GM12878 (cell line): Measurements from ENCODE around the gene SP4. TPM values are rescaled to one million over a fixed set of nuclear protein-coding genes. Genes with fewer than 3 reads are reported as not detected.

Source experiments
- ATAC-seq: fragments of 200-7000 bp; cut with Tn5 transposase; 3 replicates; pipeline ENCODE4 v1.9.1; 2020; ENCODE audit warnings: mild to moderate bottlenecking, moderate library complexity
- BruUV-seq: library from RNA; stranded (reverse); fragments of 400-500 nt; replicated peaks from 2 replicates; lab custom pipeline; 2021; lab: Mats Ljungman, UMichigan
- CTCF ChIA-PET: fragments of 300-600 bp; sonication (Branson Sonifier 250); formaldehyde crosslinking; extraction: SDS; loops from one replicate; lab custom pipeline; 2021; ENCODE audit warnings: inconsistent platforms; lab: Yijun Ruan, JAX
- POLR2A ChIA-PET: fragments of 350-600 bp; formaldehyde crosslinking; extraction: SDS; loops from one replicate; lab custom pipeline; 2021; ENCODE audit warnings: inconsistent platforms; lab: Charles Lee
- RAD21 ChIA-PET: fragments of 300-600 bp; sonication (Branson Sonifier 250); formaldehyde crosslinking; loops from one replicate; lab custom pipeline; 2023; ENCODE audit warnings: antibody characterized with exemption; ENCODE audit not compliant: unreplicated experiment; lab: Charles Lee
- SMC1A ChIA-PET: fragments of 300-600 bp; sonication (Branson Sonifier 250); formaldehyde crosslinking; loops from one replicate; lab custom pipeline; 2023; ENCODE audit not compliant: unreplicated experiment, uncharacterized antibody; lab: Charles Lee
- DNase-seq: peaks from one replicate; pipeline ENCODE4 v3.0.0-alpha.2; 2011; ENCODE audit warnings: low read depth, low spot score
- FAIRE-seq: peaks from 3 replicates; lab custom pipeline; 2011; peaks lifted over from hg19 to GRCh38; lab: Jason Lieb, UNC
- H2AFZ ChIP-seq: 2 replicates; pipeline ENCODE4 v1.6.0; 2011; ENCODE audit warnings: low read depth, low read length, control low read depth; ENCODE audit not compliant: control insufficient read depth
- H3K27ac ChIP-seq: 2 replicates; pipeline ENCODE4 v1.5.1; 2011; ENCODE audit warnings: control low read depth; ENCODE audit not compliant: control insufficient read depth, insufficient read depth
- H3K27me3 ChIP-seq, 2 experiments: replicated peaks in 1 of 2; 2 replicates each; pipeline versions ENCODE4 v1.6.0 to v1.6.1; 2011; ENCODE audit warnings: low read length in 1 of 2; ENCODE audit not compliant: control insufficient read depth in 2 of 2, insufficient read depth in 2 of 2
- H3K36me3 ChIP-seq, 2 experiments: 2 replicates each; pipeline ENCODE4 v1.5.1; 2011; ENCODE audit warnings: low read length in 1 of 2; ENCODE audit not compliant: control insufficient read depth in 2 of 2, insufficient read depth in 2 of 2
- H3K4me1 ChIP-seq: 2 replicates; pipeline ENCODE4 v1.6.1; 2011; ENCODE audit warnings: mild to moderate bottlenecking, low read length, moderate library complexity, mixed read lengths; ENCODE audit not compliant: control insufficient read depth, insufficient read depth
- H3K4me2 ChIP-seq: 2 replicates; pipeline ENCODE4 v1.6.0; 2011; ENCODE audit warnings: control low read depth; ENCODE audit not compliant: control insufficient read depth, insufficient read depth
- H3K4me3 ChIP-seq: fragments of 200-600 bp; sonication (generic); 2 replicates; pipeline ENCODE4 v1.5.1; 2016
- H3K79me2 ChIP-seq: 2 replicates; pipeline ENCODE4 v1.6.0; 2011; ENCODE audit warnings: low read length; ENCODE audit not compliant: control insufficient read depth, insufficient read depth
- H3K9ac ChIP-seq: 2 replicates; pipeline ENCODE4 v1.8.0; 2011; ENCODE audit warnings: low read length, control low read depth, mixed read lengths; ENCODE audit not compliant: control insufficient read depth, insufficient read depth
- H3K9me3 ChIP-seq: replicated peaks from 3 replicates; pipeline ENCODE4 v1.5.1; 2011; ENCODE audit warnings: mild to moderate bottlenecking, low read length; ENCODE audit not compliant: control insufficient read depth, insufficient read depth
- H4K20me1 ChIP-seq: 2 replicates; pipeline ENCODE4 v1.6.0; 2011; ENCODE audit not compliant: control insufficient read depth, insufficient read depth
- BCLAF1 ChIP-seq: fragments of 450-650 bp; IDR thresholded peaks from 2 replicates; pipeline ENCODE4 v1.6.1; 2017; ENCODE audit warnings: antibody characterized with exemption, mild to moderate bottlenecking, moderate library complexity
- HDGF ChIP-seq: fragments of 450-650 bp; IDR thresholded peaks from 2 replicates; pipeline ENCODE4 v1.6.1; 2016; ENCODE audit warnings: antibody characterized with exemption
- KLF5 ChIP-seq: fragments of 450-650 bp; IDR thresholded peaks from 2 replicates; pipeline ENCODE4 v1.6.1; 2014; ENCODE audit warnings: mild to moderate bottlenecking; ENCODE audit not compliant: partially characterized antibody
- LARP7 ChIP-seq: fragments of 450-650 bp; IDR thresholded peaks from 2 replicates; pipeline ENCODE4 v1.6.1; 2017; ENCODE audit warnings: mild to moderate bottlenecking
- MYC ChIP-seq: IDR thresholded peaks from 2 replicates; pipeline ENCODE4 v1.6.1; 2011; ENCODE audit warnings: mild to moderate bottlenecking, low read length, moderate library complexity, inconsistent platforms; ENCODE audit not compliant: insufficient read depth, insufficient replicate concordance, insufficient read length, severe bottlenecking
- SIX5 ChIP-seq: IDR thresholded peaks from 2 replicates; pipeline ENCODE4 v1.6.1; 2011; ENCODE audit warnings: mild to moderate bottlenecking, low read depth, low read length, moderate library complexity; ENCODE audit not compliant: severe bottlenecking
- USF1 ChIP-seq: IDR thresholded peaks from 2 replicates; pipeline ENCODE4 v1.6.1; 2011; ENCODE audit warnings: borderline replicate concordance, low read depth, mild to moderate bottlenecking, moderate library complexity, mixed read lengths, low read length; ENCODE audit not compliant: insufficient read depth; ENCODE audit errors: extremely low read length
- ZNF274 ChIP-seq: IDR thresholded peaks from one replicate; pipeline ENCODE4 v1.8.0; 2011; ENCODE audit not compliant: insufficient read length, insufficient read depth
- WGBS: methylation state at CpG from one replicate; pipeline ENCODE4 v1.1.6; 2016; ENCODE audit warnings: low lambda C conversion rate; ENCODE audit not compliant: insufficient replicate concordance, insufficient coverage; ENCODE audit errors: missing lambda C conversion rate; 5-methylcytosine and 5-hydroxymethylcytosine counted together
- in situ Hi-C: fragments of 300-500 bp; cut with MboI; formaldehyde crosslinking; loops from 9 replicates; pipeline ENCODE4 v1.14.3; 2018; ENCODE audit warnings: mixed read lengths
- intact Hi-C: fragments of 100-400 bp; cut with micrococcal nuclease; formaldehyde crosslinking; loops from one replicate; pipeline ENCODE4 v1.14.2; 2022; ENCODE audit not compliant: unreplicated experiment
- polyA plus RNA-seq, 11 experiments: library from polyadenylated mRNA; depleted of rRNA in 4 of 11; unstranded in 6 of 11; stranded (reverse) in 5 of 11; fragments of >200 nt; fragmentation: Nextera tagmentation in 4 of 11; fragmentation: Illumina TruSeq in 1 of 11; extraction: Ambion mirVana in 4 of 11; extraction: Trizol in 1 of 11; gene quantifications; 1 replicate in 1 of 11; 2 replicates in 10 of 11; pipeline versions ENCODE4 v1.2.1 to v1.2.3, GENCODE V29; 2011 to 2016; ENCODE audit warnings: inconsistent platforms in 2 of 11, missing spikeins in 2 of 11, low read depth in 1 of 11
- total RNA-seq, 4 experiments: library from RNA; depleted of rRNA in 3 of 4; stranded (reverse); fragments of >200 nt in 3 of 4; fragmentation: Illumina TruSeq in 1 of 4; extraction: Trizol in 1 of 4; gene quantifications; 2 replicates each; pipeline versions ENCODE4 v1.2.1 to v1.2.3, GENCODE V29; 2013 to 2021
- TF ChIP-seq, protein P1 (sequence below): fragments of 450-650 bp; IDR thresholded peaks from 2 replicates; pipeline ENCODE4 v1.6.1; 2017; ENCODE audit warnings: mild to moderate bottlenecking, moderate library complexity

SP4 gene
- total and polyA plus RNA-seq, 10 of the 15 experiments (the other 5 are each of a cell fraction or from before 2014, with no cell fraction given): 6.2 to 32.4 (median 16.1) TPM

DNA sequence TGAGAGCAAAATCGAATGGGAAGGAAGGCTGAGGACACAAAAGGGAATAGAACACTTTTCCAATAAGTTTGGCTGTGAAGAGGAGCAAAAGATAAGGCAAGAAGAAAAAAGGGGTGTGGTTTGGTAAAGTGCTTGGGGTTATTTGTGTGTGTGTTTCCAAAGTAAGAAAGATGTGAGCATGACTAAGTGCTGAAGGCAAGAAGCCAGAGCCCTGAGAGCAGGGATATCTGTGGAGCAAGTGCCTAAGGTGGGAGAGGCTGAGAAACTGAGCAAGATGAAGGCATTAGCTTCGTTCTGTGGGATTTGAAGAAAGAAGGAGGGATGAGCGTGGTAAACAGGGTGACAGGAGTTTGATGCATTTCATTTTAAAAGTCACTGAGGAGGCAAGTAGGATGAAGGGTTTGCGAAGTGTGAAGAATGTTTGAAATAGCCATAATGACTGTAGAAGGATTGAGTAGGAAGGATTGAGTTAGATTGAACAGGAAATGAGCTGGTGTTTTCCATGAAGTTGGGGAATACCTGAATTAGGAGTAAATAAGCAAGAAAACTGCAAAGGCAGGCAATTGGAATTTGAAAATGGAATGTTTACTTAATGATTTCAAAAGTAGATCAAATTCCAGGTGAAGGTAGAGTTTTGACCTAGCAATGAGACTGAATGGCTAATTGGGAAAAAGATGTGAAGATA is 19.9 kb upstream of the SP4 start:
- intact Hi-C loops: no loop called here
- CTCF ChIA-PET: interaction anchor here (2.1 kb wide), 1 partner anchor 153 kb away, joined by 6 read pairs; no protein-coding TSS in a partner anchor
- no peak for TF ChIP-seq ZNF274
- TF ChIP-seq, protein P1, sequence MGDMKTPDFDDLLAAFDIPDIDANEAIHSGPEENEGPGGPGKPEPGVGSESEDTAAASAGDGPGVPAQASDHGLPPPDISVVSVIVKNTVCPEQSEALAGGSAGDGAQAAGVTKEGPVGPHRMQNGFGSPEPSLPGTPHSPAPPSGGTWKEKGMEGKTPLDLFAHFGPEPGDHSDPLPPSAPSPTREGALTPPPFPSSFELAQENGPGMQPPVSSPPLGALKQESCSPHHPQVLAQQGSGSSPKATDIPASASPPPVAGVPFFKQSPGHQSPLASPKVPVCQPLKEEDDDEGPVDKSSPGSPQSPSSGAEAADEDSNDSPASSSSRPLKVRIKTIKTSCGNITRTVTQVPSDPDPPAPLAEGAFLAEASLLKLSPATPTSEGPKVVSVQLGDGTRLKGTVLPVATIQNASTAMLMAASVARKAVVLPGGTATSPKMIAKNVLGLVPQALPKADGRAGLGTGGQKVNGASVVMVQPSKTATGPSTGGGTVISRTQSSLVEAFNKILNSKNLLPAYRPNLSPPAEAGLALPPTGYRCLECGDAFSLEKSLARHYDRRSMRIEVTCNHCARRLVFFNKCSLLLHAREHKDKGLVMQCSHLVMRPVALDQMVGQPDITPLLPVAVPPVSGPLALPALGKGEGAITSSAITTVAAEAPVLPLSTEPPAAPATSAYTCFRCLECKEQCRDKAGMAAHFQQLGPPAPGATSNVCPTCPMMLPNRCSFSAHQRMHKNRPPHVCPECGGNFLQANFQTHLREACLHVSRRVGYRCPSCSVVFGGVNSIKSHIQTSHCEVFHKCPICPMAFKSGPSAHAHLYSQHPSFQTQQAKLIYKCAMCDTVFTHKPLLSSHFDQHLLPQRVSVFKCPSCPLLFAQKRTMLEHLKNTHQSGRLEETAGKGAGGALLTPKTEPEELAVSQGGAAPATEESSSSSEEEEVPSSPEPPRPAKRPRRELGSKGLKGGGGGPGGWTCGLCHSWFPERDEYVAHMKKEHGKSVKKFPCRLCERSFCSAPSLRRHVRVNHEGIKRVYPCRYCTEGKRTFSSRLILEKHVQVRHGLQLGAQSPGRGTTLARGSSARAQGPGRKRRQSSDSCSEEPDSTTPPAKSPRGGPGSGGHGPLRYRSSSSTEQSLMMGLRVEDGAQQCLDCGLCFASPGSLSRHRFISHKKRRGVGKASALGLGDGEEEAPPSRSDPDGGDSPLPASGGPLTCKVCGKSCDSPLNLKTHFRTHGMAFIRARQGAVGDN: no peak
- TF ChIP-seq LARP7: no peak
- no peak for TF ChIP-seq SIX5
- TF ChIP-seq MYC: no peak
- TF ChIP-seq HDGF: no peak
- TF ChIP-seq USF1: no peak
- no peak for TF ChIP-seq BCLAF1
- no peak for TF ChIP-seq KLF5

More for the DNA sequence above, 19.9 kb upstream of the SP4 start:
- no peaks in the 10 kb centered on the region for H3K79me2 ChIP-seq
- ChIA-PET SMC1A (interaction anchor here (0.9 to 2.0 kb wide), 11 partner anchors 7 to 152 kb away, joined by 3 to 7 read pairs (median 3); no protein-coding TSS in a partner anchor), POLR2A (interaction anchor here (2.4 kb wide), 1 partner anchor 45 kb away, joined by 7 read pairs; no protein-coding TSS in a partner anchor), RAD21 (interaction anchor here (0.6 to 1.8 kb wide), 3 partner anchors 20 to 55 kb away, joined by 3 to 6 read pairs (median 3); partner anchors contain the start of gene SP4)
- H3K4me1 ChIP-seq: peaks cover 3% of the 10 kb centered on the region
- WGBS: 23% methylated on average over 4 of the region's 4 CpGs
- in situ Hi-C loops: no loop called here
- peak overlapping the region; percentile 15; the same call in 1 of the 2 replicates for H2AFZ ChIP-seq
- H3K4me2 ChIP-seq: no peak overlapping the region
- H4K20me1 ChIP-seq: no peaks in the 10 kb centered on the region
- DNase-seq (no peak), FAIRE-seq (no peak), ATAC-seq (no peak)
- H3K9me3 ChIP-seq: no peaks in the 10 kb centered on the region; the same call in 2 of the 3 replicates
- no peaks in the 10 kb centered on the region for H3K36me3 ChIP-seq
- H3K9ac ChIP-seq: no peak overlapping the region
- no peak overlapping the region for H3K4me3 ChIP-seq
- H3K27me3 ChIP-seq: no peaks in the 10 kb centered on the region
- no peak overlapping the region for H3K27ac ChIP-seq
- no TSS peak for BruUV-seq
